Osteocyte (in vitro differentiated cells): ENCODE results near the gene TMEM43. TPM values are rescaled to one million over a fixed set of nuclear protein-coding genes. Genes with fewer than 3 reads are reported as not detected.
A peak's percentile ranks its signal among the peaks of the same experiment; 100 is the strongest.

ENCODE experiments used
- DNase-seq: peaks from one replicate; pipeline ENCODE4 v3.0.0; 2021; ENCODE audit warnings: mixed read lengths; ENCODE audit not compliant: unreplicated experiment; ENCODE audit errors: extremely low spot score
- H3K27ac Mint-ChIP-seq: one replicate; pipeline ENCODE4 v1.8.0; 2021; ENCODE audit warnings: mild to moderate bottlenecking, mixed read lengths; ENCODE audit not compliant: unreplicated experiment
- H3K27me3 Mint-ChIP-seq: one replicate; pipeline ENCODE4 v1.8.0; 2021; ENCODE audit warnings: mixed read lengths; ENCODE audit not compliant: unreplicated experiment
- H3K36me3 Mint-ChIP-seq: one replicate; pipeline ENCODE4 v1.8.0; 2021; ENCODE audit warnings: mixed read lengths; ENCODE audit not compliant: unreplicated experiment
- H3K4me1 Mint-ChIP-seq: one replicate; pipeline ENCODE4 v1.8.0; 2021; ENCODE audit warnings: mixed read lengths; ENCODE audit not compliant: unreplicated experiment
- H3K4me3 Mint-ChIP-seq: one replicate; pipeline ENCODE4 v1.8.0; 2021; ENCODE audit warnings: mild to moderate bottlenecking, moderate library complexity, mixed read lengths; ENCODE audit not compliant: unreplicated experiment
- H3K9me3 Mint-ChIP-seq: one replicate; pipeline ENCODE4 v1.8.0; 2021; ENCODE audit warnings: mixed read lengths; ENCODE audit not compliant: unreplicated experiment
- CTCF ChIP-seq: fragments of 200-600 bp; sonication (generic); IDR thresholded peaks from 2 replicates; pipeline ENCODE4 v1.5.0; 2021; ENCODE audit warnings: antibody characterized with exemption, mild to moderate bottlenecking, moderate library complexity
- total RNA-seq: library from RNA; stranded (reverse); gene quantifications from 2 replicates; pipeline ENCODE4 v1.2.1, GENCODE V29; 2021

Gene TMEM43
- total RNA-seq, 1 donor from 2014 or later, result 73.3 TPM

- Mint-ChIP-seq H3K4me3 (no peak overlapping the region), H3K4me1 (no peaks in the 10 kb centered on the region), H3K9me3 (peaks cover 21% of the 10 kb centered on the region), H3K27ac (no peak overlapping the region), H3K27me3 (no peaks in the 10 kb centered on the region), H3K36me3 (peaks cover 84% of the 10 kb centered on the region)
- DNase-seq, result no peak
- TF ChIP-seq CTCF, result no peak
These were observed 36.4 kb downstream of the TMEM43 start for GRCh38 chr3:14161282-14161681.

- H3K4me1 Mint-ChIP-seq, result peaks cover 2% of the 10 kb centered on the region
- no peak overlapping the region for H3K27ac Mint-ChIP-seq
- peaks cover 21% of the 10 kb centered on the region for H3K9me3 Mint-ChIP-seq
- H3K27me3 Mint-ChIP-seq, result no peaks in the 10 kb centered on the region
- DNase-seq, result no peak
- no peak overlapping the region for H3K4me3 Mint-ChIP-seq
- peaks cover 91% of the 10 kb centered on the region for H3K36me3 Mint-ChIP-seq
- TF ChIP-seq CTCF, result no peak
These were observed 37.3 kb downstream of the TMEM43 start for GRCh38 chr3:14162178-14162577.

GRCh38 chr3:14166877-14167603 lies 42.2 kb downstream of the TMEM43 start:
- H3K4me3 Mint-ChIP-seq, result no peak overlapping the region
- H3K27ac Mint-ChIP-seq, result peak overlapping the region; percentile 76
- DNase-seq, result no peak
- TF ChIP-seq CTCF, result no peak
- peaks cover 8% of the 10 kb centered on the region for H3K9me3 Mint-ChIP-seq
- H3K27me3 Mint-ChIP-seq, result no peaks in the 10 kb centered on the region
- H3K36me3 Mint-ChIP-seq, result peaks cover 83% of the 10 kb centered on the region
- peaks cover 15% of the 10 kb centered on the region for H3K4me1 Mint-ChIP-seq

GRCh38 chr3:14169435-14169834 lies 44.6 kb downstream of the TMEM43 start:
- H3K4me3 Mint-ChIP-seq, result no peak overlapping the region
- TF ChIP-seq CTCF, result no peak
- peaks cover 64% of the 10 kb centered on the region for H3K36me3 Mint-ChIP-seq
- no peak for DNase-seq
- no peak overlapping the region for H3K27ac Mint-ChIP-seq
- H3K27me3 Mint-ChIP-seq, result no peaks in the 10 kb centered on the region
- no peaks in the 10 kb centered on the region for H3K9me3 Mint-ChIP-seq
- peaks cover 18% of the 10 kb centered on the region for H3K4me1 Mint-ChIP-seq

- Mint-ChIP-seq H3K36me3 (peaks cover 59% of the 10 kb centered on the region), H3K27me3 (no peaks in the 10 kb centered on the region), H3K4me3 (no peak overlapping the region), H3K27ac (peak overlapping the region; percentile 42), H3K4me1 (peaks cover 20% of the 10 kb centered on the region), H3K9me3 (no peaks in the 10 kb centered on the region)
- no peak for DNase-seq
- TF ChIP-seq CTCF, result no peak
These were observed 45.0 kb downstream of the TMEM43 start for GRCh38 chr3:14169871-14170270.
